Measurements from ENCODE around the gene AMH. TPM values are rescaled to one million over a fixed set of nuclear protein-coding genes. Genes with fewer than 3 reads are reported as not detected.
"Not testable (repeated sequence)": the region's sequence is repeated elsewhere in the genome, so short reads cannot be mapped to it uniquely, and the experiment has no call there.

AMH gene
- total RNA-seq, result 1 to 10 TPM in 2 of 5 donors, under 1 TPM in 1, not detected in 2; 0.45 to 2.0 (median 1.1) TPM
- 1 to 10 TPM in 1 of 3 donors, under 1 TPM in 2; 0.50 to 1.5 (median 0.61) TPM for polyA plus RNA-seq
- long read RNA-seq, donor 1, partial matches to known transcripts, result 0 of 2 reads
- long read RNA-seq, donor 1, other reads (novel, unspliced or antisense), result 0 of 2 reads
- long read RNA-seq, donor 2, result 0 reads
- long read RNA-seq, donor 3, result 0 reads
- long read RNA-seq, donor 4, result 0 reads
- long read RNA-seq, donor 5, result 0 reads
- long read RNA-seq, donor 6, partial matches to known transcripts, result 0 of 1 reads
- long read RNA-seq, donor 6, other reads (novel, unspliced or antisense), result 0 of 1 reads
- long read RNA-seq, donor 7, partial matches to known transcripts, result 0 of 1 reads
- long read RNA-seq, donor 7, other reads (novel, unspliced or antisense), result 0 of 1 reads
- long read RNA-seq, donor 8, partial matches to known transcripts, result 0 of 2 reads
- long read RNA-seq, donor 8, other reads (novel, unspliced or antisense), result 0 of 2 reads
- long read RNA-seq, donor 9, result 0 reads
- long read RNA-seq, donor 10, result 0 reads

DNA sequence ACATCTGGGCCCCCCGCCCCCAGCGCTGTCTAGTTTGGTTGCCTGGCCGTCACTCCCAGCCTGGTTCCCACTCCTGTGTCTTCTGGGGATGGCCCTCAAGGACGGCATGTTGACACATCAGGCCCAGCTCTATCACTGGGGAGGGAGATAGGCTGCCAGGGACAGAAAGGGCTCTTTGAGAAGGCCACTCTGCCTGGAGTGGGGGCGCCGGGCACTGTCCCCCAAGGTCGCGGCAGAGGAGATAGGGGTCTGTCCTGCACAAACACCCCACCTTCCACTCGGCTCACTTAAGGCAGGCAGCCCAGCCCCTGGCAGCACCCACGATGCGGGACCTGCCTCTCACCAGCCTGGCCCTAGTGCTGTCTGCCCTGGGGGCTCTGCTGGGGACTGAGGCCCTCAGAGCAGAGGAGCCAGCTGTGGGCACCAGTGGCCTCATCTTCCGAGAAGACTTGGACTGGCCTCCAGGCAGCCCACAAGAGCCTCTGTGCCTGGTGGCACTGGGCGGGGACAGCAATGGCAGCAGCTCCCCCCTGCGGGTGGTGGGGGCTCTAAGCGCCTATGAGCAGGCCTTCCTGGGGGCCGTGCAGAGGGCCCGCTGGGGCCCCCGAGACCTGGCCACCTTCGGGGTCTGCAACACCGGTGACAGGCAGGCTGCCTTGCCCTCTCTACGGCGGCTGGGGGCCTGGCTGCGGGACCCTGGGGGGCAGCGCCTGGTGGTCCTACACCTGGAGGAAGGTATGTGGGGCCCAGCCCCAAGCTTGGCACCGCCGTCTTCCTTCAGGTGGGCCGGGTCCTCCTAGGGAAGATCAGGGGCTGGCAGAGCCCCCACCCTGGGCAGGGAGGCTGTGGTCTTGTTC lies at the start of gene AMH:
AMH (plus strand) TSS at position 314 of the 857 bp plus-strand sequence; CDS start at position 324, 10 bp downstream.
- DNase-seq, result no peak
- peaks cover 37 to 69% (median 50%) of the 10 kb centered on the region in 4 donors for H3K4me1 ChIP-seq
- H3K4me3 ChIP-seq, result no peak within 1 kb of the TSS
- 70 to 74% (median 72%) methylated on average over 10 to 27 of the region's 27 CpGs for WGBS, 5 donors
- H3K9me3 ChIP-seq, result no peaks in the 10 kb centered on the region
- no peak within 1 kb of the TSS for H3K27ac ChIP-seq
- H3K27me3 ChIP-seq, result peaks cover 30 to 67% (median 53%) of the 10 kb centered on the region in 3 donors
- TF ChIP-seq POLR2A (IDR thresholded peaks at IDR 0.05), result no peak
- TF ChIP-seq EP300 (IDR thresholded peaks at IDR 0.05), result no peak
- TF ChIP-seq POLR2AphosphoS5 (IDR thresholded peaks at IDR 0.05), result no peak
- TF ChIP-seq, protein P1, sequence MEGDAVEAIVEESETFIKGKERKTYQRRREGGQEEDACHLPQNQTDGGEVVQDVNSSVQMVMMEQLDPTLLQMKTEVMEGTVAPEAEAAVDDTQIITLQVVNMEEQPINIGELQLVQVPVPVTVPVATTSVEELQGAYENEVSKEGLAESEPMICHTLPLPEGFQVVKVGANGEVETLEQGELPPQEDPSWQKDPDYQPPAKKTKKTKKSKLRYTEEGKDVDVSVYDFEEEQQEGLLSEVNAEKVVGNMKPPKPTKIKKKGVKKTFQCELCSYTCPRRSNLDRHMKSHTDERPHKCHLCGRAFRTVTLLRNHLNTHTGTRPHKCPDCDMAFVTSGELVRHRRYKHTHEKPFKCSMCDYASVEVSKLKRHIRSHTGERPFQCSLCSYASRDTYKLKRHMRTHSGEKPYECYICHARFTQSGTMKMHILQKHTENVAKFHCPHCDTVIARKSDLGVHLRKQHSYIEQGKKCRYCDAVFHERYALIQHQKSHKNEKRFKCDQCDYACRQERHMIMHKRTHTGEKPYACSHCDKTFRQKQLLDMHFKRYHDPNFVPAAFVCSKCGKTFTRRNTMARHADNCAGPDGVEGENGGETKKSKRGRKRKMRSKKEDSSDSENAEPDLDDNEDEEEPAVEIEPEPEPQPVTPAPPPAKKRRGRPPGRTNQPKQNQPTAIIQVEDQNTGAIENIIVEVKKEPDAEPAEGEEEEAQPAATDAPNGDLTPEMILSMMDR (IDR thresholded peaks at IDR 0.05), result no peak
- intact Hi-C loops (cut with DNase I; ENCODE audit: low total_unique reads), result no loop called here
- H3K36me3 ChIP-seq, result peaks cover 43 to 54% (median 50%) of the 10 kb centered on the region in 4 donors

DNA sequence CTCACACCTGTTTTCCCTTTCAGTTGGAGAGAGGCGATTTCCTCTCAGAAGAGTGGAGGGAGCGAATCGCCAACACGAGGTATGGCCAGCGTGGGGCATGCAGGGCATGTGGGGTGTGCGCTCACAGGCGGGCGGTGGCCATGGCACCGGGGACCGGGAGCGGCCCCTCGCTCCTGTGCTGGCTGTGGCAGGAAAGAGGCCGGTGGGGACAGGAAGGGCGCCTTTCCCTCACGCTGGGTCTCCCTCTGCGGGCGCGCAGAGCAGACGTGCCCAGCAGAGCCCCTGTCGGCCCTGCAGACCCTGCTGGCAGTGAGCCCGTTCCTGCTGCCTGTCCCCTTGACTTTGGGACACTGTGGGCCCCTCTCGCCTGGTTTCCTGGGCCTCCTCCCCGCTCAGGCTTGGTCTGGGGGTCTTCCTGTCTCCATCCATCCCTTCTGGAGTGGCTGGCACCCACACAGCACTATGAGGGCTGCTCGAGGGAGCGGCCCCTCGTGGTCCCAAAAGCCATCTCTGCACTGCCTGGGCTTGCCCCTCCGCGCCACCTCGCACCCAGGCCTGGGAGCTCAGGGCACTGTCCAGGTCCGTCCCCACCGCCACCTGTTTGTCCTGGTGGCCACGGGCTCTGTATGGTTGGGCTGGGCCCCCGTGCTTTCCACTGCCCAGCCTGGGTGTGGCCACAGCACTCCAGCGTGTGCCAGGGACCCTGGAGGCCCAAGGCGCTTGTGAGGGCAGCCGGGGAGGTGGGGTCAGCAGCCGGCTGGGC lies 49.1 kb upstream of the AMH start:
- Histone ChIP-seq H3K27me3 (no peaks in the 10 kb centered on the region), H3K27ac (no peak overlapping the region), H3K4me1 (peaks cover 8 to 19% (median 15%) of the 10 kb centered on the region in 4 donors), H3K9me3 (no peaks in the 10 kb centered on the region), H3K4me3 (no peak overlapping the region), H3K36me3 (peaks cover 26 to 91% (median 87%) of the 10 kb centered on the region in 4 donors)
- intact Hi-C loops (cut with DNase I; ENCODE audit: low total_unique reads), result no loop called here
- TF ChIP-seq POLR2AphosphoS5 (IDR thresholded peaks at IDR 0.05) (no peak), POLR2A (IDR thresholded peaks at IDR 0.05) (no peak), EP300 (IDR thresholded peaks at IDR 0.05) (no peak)
- TF ChIP-seq, protein P1 (IDR thresholded peaks at IDR 0.05), result no peak
- no peak for DNase-seq
- 80 to 90% (median 89%) methylated on average over 31 to 37 of the region's 37 CpGs for WGBS, 5 donors

DNA sequence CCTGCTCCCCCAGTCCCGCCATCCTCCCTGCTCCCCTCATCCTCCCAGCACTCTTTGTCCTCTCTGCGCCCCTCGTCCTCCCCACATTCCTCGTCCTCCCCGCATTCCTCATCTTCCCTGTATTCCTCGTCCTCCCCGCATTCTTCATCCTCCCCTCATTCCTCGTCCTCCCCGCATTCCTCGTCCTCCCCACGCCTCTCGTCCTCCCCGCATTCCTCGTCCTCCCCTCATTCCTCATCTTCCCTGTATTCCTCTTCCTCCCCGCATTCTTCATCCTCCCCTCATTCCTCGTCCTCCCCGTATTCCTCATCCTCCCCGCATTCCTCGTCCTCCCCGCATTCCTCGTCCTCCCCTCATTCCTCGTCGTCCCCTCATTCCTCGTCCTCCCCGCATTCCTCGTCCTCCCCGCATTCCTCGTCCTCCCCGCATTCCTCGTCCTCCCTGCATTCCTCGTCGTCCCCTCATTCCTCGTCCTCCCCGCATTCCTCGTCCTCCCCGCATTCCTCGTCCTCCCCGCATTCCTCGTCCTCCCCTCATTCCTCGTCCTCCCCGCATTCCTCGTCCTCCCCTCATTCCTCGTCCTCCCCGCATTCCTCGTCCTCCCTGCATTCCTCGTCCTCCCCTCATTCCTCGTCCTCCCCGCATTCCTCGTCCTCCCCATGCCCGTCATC lies 48.4 kb upstream of the AMH start:
- H3K27me3 ChIP-seq; H3K4me3 ChIP-seq; H3K9me3 ChIP-seq; intact Hi-C loops (cut with DNase I; ENCODE audit: low total_unique reads); H3K27ac ChIP-seq; DNase-seq: not testable (repeated sequence)
- Histone ChIP-seq H3K36me3 (peaks cover 21 to 91% (median 82%) of the 10 kb centered on the region in 4 donors), H3K4me1 (peaks cover 8 to 19% (median 16%) of the 10 kb centered on the region in 4 donors)
- 95 to 97% (median 96%) methylated on average over 50 of the region's 50 CpGs for WGBS, 5 donors

DNA sequence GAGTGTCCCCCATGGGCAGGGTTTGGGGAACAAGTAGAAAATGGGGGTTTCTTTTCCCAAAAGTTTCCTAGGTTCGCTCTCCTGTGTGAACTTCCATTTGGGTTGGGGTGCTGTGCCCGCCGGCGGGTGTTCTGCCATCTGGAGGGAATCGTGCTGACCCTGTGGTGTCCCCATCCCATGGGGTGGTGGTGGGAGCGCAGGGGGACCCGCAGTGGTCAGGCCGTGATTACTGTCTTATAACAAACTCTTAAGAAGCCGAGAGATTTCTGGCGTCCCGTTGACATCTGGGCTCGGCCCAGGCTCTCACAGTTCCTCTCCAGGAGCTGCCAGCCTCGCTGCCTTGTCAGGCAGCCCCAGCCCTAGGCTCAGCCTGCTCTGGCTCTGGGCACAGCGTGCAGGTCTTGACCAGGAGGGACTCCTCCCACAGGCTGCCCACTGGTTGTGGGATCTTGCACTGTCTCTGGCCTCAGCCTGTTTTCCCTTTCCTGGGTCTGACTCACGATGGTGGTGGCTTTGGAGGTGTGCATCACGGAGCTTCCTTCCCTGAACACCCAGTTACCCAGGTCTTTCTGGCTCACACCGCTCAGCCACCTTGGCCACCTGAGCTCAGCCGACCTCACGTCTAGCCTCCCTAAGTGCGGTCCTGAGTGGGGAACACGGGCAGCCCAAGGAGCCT lies 47.5 kb upstream of the AMH start:
- Histone ChIP-seq H3K9me3 (no peaks in the 10 kb centered on the region), H3K36me3 (peaks cover 21 to 90% (median 82%) of the 10 kb centered on the region in 4 donors), H3K4me1 (peaks cover 8 to 19% (median 16%) of the 10 kb centered on the region in 4 donors), H3K27me3 (no peaks in the 10 kb centered on the region), H3K27ac (no peak overlapping the region), H3K4me3 (no peak overlapping the region)
- no peak for DNase-seq
- 91 to 96% (median 94%) methylated on average over 21 of the region's 21 CpGs for WGBS, 5 donors
- intact Hi-C loops (cut with DNase I; ENCODE audit: low total_unique reads), result no loop called here
- no peak for TF ChIP-seq POLR2A (IDR thresholded peaks at IDR 0.05)
- TF ChIP-seq EP300 (IDR thresholded peaks at IDR 0.05), result no peak
- TF ChIP-seq, protein P1 (IDR thresholded peaks at IDR 0.05), result no peak
- no peak for TF ChIP-seq POLR2AphosphoS5 (IDR thresholded peaks at IDR 0.05)

Measured in stomach (tissue), 19 donors.